HTR-8/SVneo (cell line): ENCODE results near the gene TNK1.

Experiments
- DNase-seq: peaks from one replicate; pipeline ENCODE4 v3.0.0; 2011; ENCODE audit warnings: low spot score, mixed read lengths; ENCODE audit not compliant: insufficient read length
- FAIRE-seq: peaks from 2 replicates; lab custom pipeline; 2011; peaks lifted over from hg19 to GRCh38; lab: Jason Lieb, UNC

Gene TNK1

DNA sequence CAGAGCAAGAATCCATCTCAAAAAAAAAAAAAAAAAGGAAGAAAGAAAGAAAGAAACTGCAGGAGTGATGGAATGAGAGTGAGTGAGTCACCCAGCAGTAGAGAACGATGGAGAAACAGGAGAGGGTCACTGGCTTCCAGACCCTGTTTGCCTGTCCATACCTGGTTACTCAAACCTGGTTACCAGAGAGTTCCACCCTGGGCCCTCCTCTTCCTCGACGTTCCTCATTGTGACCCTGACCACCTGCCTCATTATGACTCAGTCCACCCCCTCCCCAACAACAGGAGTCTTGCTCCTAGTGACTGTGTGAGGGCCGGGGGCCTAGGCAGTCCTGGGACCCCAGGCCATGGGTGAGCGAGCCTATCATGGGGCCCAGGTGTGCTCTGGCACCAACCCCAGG is 47.7 kb downstream of the TNK1 start, which contains the start of gene SPEM3:
SPEM3 (plus strand) TSS at position 301 of the 400 bp plus-strand sequence; CDS start at position 347, 46 bp downstream.
- no peak for DNase-seq
- FAIRE-seq, result no peak

GRCh38 chr17:7429722-7430121 is 48.8 kb downstream of the TNK1 start:
- DNase-seq (no peak), FAIRE-seq (no peak)

DNA sequence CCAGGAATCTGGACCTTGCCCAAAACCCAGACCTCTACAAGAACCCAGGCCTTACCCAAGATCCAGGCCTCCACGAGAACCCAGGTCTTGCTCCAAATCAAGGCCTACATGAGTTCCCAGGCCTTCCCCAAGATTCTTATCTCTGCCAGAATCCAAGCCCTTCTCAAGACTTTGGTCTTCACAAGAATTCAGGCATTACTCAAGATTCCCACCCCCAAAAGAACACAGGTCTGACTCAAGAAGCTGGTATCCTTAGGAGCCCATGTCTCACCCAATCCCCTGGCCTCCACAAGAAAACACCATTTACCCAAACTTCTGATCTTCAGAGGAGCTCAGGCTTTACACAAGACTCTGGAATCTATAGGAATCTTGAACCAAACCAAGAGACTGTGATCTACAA is 50.3 kb downstream of the TNK1 start:
- DNase-seq (no peak), FAIRE-seq (no peak)

DNA sequence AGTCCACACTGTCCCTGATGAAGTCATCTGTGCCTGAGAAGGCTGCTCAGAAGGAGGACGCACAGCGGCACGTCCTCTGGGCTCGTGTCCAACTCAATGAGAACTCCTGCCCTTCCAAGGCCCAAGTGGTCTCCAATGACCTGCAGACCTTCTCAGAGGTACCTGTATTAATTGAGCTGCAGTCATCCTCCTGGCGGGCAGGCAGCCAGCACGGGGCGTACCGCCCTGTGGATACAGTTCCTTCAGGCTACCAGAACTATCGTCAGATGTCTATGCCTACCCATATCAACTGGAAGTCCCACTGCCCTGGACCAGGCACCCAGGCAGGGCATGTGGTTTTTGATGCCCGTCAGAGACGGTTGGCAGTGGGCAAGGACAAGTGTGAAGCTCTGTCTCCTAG is 51.4 kb downstream of the TNK1 start:
- no peak for FAIRE-seq
- no peak for DNase-seq

DNA sequence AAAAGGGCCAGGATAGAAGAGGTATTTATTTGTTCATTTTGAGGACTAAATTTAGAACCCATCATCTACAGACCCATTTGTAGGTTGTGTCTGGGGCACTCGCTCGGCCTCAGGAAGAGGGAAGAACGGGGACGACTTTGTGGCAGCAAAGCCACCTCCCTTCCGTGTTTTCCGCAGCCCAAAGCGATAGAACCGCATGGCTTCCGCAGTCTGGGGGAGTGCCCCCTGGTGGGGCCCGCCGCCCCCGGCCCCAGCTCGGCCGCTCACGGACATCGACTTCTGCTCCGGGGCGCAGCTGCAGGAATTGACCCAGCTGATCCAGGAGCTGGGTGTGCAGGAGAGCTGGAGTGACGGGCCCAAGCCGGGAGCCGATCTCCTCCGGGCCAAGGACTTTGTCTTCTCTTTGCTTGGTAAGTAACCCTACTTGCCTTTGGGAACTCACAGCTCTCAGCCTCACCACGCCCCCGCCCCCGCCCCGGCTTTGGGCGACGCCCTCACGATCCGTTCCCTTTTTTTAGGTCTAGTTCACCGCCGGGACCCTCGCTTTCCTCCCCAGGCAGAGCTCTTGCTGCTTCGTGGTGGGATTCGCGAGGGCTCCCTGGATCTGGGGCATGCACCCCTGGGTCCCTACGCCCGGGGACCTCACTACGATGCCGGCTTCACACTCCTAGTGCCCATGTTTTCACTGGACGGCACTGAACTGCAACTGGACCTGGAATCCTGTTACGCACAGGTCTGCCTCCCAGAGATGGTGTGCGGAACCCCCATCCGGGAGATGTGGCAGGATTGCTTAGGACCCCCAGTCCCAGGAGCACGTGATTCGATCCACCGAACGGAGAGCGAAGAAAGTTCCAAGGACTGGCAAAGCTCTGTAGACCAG is 55.0 kb downstream of the TNK1 start:
- no peak for DNase-seq
- no peak for FAIRE-seq

GRCh38 chr17:7436556-7437368 is 55.9 kb downstream of the TNK1 start:
- FAIRE-seq (peak; percentile 73), DNase-seq (peak; percentile 76)

- FAIRE-seq (no peak), DNase-seq (no peak)
These were observed 56.5 kb downstream of the TNK1 start for GRCh38 chr17:7437369-7437863.

GRCh38 chr17:7437950-7438614 is 57.2 kb downstream of the TNK1 start:
- FAIRE-seq (no peak), DNase-seq (no peak)

DNA sequence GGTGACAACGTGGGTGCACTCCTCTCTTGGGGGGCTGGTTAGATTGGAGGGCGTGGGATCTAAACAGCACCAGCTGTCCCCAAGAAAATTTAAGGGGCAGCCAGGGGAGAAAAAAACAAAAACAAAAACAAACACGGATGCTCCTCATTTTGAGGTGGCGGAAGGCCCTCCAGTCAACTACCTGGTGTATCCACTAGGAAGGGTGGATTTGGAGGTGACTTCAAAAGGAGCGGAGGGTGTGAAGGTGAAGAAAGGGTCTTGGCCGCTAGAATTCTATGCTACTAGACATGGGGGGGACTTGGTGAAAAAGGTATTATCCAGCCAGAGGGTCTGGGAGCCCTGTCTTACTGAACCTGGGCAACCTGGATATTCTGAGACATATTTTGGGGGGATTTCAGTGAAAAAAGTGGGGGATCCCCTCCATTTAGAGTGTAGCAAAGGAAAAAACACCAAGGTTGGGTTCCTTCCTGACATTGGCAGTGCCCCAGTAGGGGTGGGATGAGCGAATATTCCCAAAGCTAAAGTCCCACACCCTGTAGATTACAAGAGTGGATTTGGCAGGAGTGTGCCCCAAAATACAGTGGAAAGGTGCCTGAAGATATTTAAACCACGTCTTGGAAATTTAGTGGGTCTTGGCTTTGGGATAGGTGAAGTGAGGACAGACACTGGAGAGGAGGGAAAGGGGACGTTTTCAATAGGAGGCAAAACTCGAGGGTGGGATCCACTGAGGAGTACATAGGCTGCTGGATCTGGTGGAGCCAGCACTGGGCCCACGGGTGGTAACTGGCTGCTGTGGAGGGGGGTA is 58.0 kb downstream of the TNK1 start:
- FAIRE-seq, result no peak
- DNase-seq, result no peak
